ENCODE results near the gene ERG. TPM values are rescaled to one million over a fixed set of nuclear protein-coding genes. Genes with fewer than 3 reads are reported as not detected.

Gene ERG
- total and polyA plus RNA-seq, 8 donors, result 1.7 to 4.6 (median 2.6) TPM

DNA sequence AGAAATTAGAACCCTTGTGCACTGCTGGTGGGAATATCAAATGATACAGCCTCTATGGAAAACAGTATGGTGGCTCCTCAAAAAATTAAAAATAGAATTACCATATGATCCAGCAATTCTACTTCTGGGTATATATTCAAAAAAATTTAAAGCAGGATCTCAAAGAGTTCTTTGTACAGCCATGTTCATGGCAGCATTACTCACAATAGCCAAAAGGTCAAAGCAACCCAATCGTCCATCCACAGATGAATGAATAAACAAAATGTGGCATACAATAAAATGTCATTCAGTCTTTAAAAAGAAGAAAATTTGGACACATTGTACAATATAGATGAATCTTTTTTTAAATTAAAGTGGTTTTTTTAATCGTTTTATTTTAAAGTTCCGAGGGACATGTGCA, 36.3 kb upstream of the ERG start:
- Histone ChIP-seq H3K9me3 (no peaks in the 10 kb centered on the region), H3K27me3 (no peaks in the 10 kb centered on the region), H3K27ac (no peak overlapping the region), H3K4me3 (no peak overlapping the region), H3K36me3 (no peaks in the 10 kb centered on the region), H3K4me1 (no peaks in the 10 kb centered on the region)
- WGBS, 2 donors, result 53 to 59% methylated on average over 3 of the region's 3 CpGs
- no peak for TF ChIP-seq CTCF (IDR thresholded peaks at IDR 0.05)
- FAIRE-seq (no peak), ATAC-seq (no peak), DNase-seq (no peak)
- intact Hi-C loops (cut with DNase I), result no loop called here

DNA sequence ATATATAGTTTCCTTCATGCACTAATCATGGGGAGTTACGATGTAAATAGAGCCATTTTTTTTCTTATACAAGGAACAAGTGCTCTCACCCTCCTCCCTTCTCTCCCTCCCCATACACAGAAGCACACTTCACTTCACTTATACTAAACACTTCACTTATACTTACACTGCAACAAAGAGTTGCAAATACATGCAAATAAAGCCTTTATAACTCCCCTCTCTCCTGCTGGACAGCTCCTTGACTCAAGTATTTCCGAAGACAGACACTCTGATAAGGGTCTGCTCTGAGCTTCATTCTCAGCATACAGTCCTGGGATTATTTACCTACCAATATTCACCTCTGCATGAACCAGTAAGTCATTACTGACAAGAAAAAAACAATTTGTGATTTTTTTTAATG, 35.6 kb upstream of the ERG start:
- no peaks in the 10 kb centered on the region for H3K9me3 ChIP-seq
- 45% methylated on average over 2 of the region's 2 CpGs for WGBS, 2 donors
- H3K4me1 ChIP-seq, result no peaks in the 10 kb centered on the region
- H3K27me3 ChIP-seq, result no peaks in the 10 kb centered on the region
- no peak for FAIRE-seq
- H3K4me3 ChIP-seq, result no peak overlapping the region
- intact Hi-C loops (cut with DNase I), result no loop called here
- no peak for TF ChIP-seq CTCF (IDR thresholded peaks at IDR 0.05)
- no peaks in the 10 kb centered on the region for H3K36me3 ChIP-seq
- no peak overlapping the region for H3K27ac ChIP-seq
- ATAC-seq, result no peak
- DNase-seq, result no peak

GRCh38 chr21:38531591-38531990, 33.3 kb upstream of the ERG start:
- Histone ChIP-seq H3K4me1 (no peaks in the 10 kb centered on the region), H3K27me3 (no peaks in the 10 kb centered on the region), H3K27ac (no peak overlapping the region), H3K4me3 (no peak overlapping the region), H3K9me3 (no peaks in the 10 kb centered on the region), H3K36me3 (no peaks in the 10 kb centered on the region)
- DNase-seq (no peak), ATAC-seq (peak in 1 of 4 donors; percentile 27), FAIRE-seq (no peak)
- intact Hi-C loops (cut with DNase I), result no loop called here
- no peak for TF ChIP-seq CTCF (IDR thresholded peaks at IDR 0.05)
- 62 to 65% methylated on average over 5 of the region's 5 CpGs for WGBS, 2 donors

- intact Hi-C loops (cut with DNase I), result no loop called here
- H3K9me3 ChIP-seq, result no peaks in the 10 kb centered on the region
- FAIRE-seq, result no peak
- H3K27ac ChIP-seq, result no peak overlapping the region
- no peak for ATAC-seq
- no peaks in the 10 kb centered on the region for H3K4me1 ChIP-seq
- WGBS, 2 donors, result 56 to 70% methylated on average over 5 of the region's 5 CpGs
- no peak for DNase-seq
- no peaks in the 10 kb centered on the region for H3K36me3 ChIP-seq
- no peak for TF ChIP-seq CTCF (IDR thresholded peaks at IDR 0.05)
- H3K27me3 ChIP-seq, result no peaks in the 10 kb centered on the region
- H3K4me3 ChIP-seq, result no peak overlapping the region
Observed at GRCh38 chr21:38531039-38531541, 32.8 kb upstream of the ERG start.

DNA sequence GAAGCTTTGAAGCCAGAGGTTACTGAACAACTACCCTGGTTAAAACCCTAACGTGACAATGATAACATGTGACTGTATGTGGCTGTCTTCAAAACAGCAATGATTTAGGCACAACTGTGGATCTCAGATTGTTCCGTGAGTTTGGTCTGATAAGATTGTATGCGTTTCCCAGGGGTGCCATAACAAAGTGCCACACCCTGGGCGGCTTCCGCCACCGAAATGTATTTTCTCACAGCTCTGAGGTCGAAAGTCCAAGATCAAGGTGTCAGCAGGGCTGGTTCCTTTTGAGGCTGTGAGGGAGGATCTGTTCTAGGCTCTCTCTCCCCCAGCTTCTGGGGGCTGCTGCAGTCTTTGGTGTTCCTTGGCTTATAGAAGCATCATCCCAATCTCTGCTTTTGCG, 29.5 kb upstream of the ERG start:
- Histone ChIP-seq H3K27me3 (no peaks in the 10 kb centered on the region), H3K36me3 (no peaks in the 10 kb centered on the region), H3K4me1 (no peaks in the 10 kb centered on the region), H3K4me3 (no peak overlapping the region), H3K9me3 (no peaks in the 10 kb centered on the region), H3K27ac (no peak overlapping the region)
- 62 to 75% methylated on average over 8 of the region's 8 CpGs for WGBS, 2 donors
- ATAC-seq (no peak), DNase-seq (no peak), FAIRE-seq (no peak)
- no peak for TF ChIP-seq CTCF (IDR thresholded peaks at IDR 0.05)
- intact Hi-C loops (cut with DNase I), result no loop called here

Data from pancreas (tissue), 10 donors.